HEK293 (cell line): ENCODE data around the gene CHD2.

Source experiments
- CTCF ChIA-PET: fragments of 350-600 bp; formaldehyde crosslinking; extraction: SDS; loops from one replicate; lab custom pipeline; 2021; ENCODE audit warnings: antibody characterized with exemption; lab: Yijun Ruan, JAX
- POLR2A ChIA-PET: fragments of 300-600 bp; formaldehyde crosslinking; extraction: SDS; loops from one replicate; lab custom pipeline; 2020; ENCODE audit warnings: antibody characterized with exemption, inconsistent platforms; lab: Yijun Ruan, JAX
- H3K27ac ChIP-seq: fragments of 200-500 bp; sonication (Bioruptor generic); 2 replicates; pipeline ENCODE4 v1.5.1; 2014; ENCODE audit warnings: low read depth, low read length, control low read depth, inconsistent platforms; ENCODE audit errors: extremely low read depth
- H3K36me3 ChIP-seq, 2 experiments: fragments of 200-500 bp in 1 of 2; sonication (Bioruptor generic) in 1 of 2; 1 replicate in 1 of 2; 2 replicates in 1 of 2; pipeline ENCODE4 v1.5.1; 2014 to 2017; ENCODE audit warnings: inconsistent platforms in 2 of 2, low read length in 2 of 2; ENCODE audit not compliant: control insufficient read depth in 2 of 2, insufficient read depth in 1 of 2
- H3K4me1 ChIP-seq: fragments of 200-500 bp; sonication (Bioruptor generic); 2 replicates; pipeline ENCODE4 v1.5.1; 2014; ENCODE audit warnings: mild to moderate bottlenecking, low read length, inconsistent platforms; ENCODE audit not compliant: control insufficient read depth, insufficient read depth
- H3K4me3 ChIP-seq: 2 replicates; pipeline ENCODE4 v1.5.1; 2011; ENCODE audit warnings: low read depth, mild to moderate bottlenecking, control low read depth, low read length, moderate library complexity
- H3K9me3 ChIP-seq: fragments of 200-500 bp; sonication (Bioruptor generic); 2 replicates; pipeline ENCODE4 v1.5.1; 2014; ENCODE audit warnings: low read depth, low read length, inconsistent platforms; ENCODE audit not compliant: control insufficient read depth, insufficient read depth
- PRDM1 ChIP-seq: fragments of 450-650 bp; formaldehyde crosslinking; IDR thresholded peaks from 2 replicates; pipeline ENCODE4; 2016; ENCODE audit warnings: missing biosample characterization, missing genetic modification characterization
- PRDM2 ChIP-seq: fragments of 450-650 bp; formaldehyde crosslinking; IDR thresholded peaks from 2 replicates; pipeline ENCODE4 v1.5.1; 2016; ENCODE audit warnings: missing biosample characterization, missing genetic modification characterization, borderline replicate concordance
- ZNF114 ChIP-seq: fragments of 450-650 bp; formaldehyde crosslinking; IDR thresholded peaks from 2 replicates; pipeline ENCODE4 v1.5.0; 2017; ENCODE audit warnings: missing biosample characterization, missing genetic modification characterization
- ZNF2 ChIP-seq: fragments of 450-650 bp; formaldehyde crosslinking; IDR thresholded peaks from 2 replicates; pipeline ENCODE4 v1.5.1; 2016; ENCODE audit warnings: missing biosample characterization, missing genetic modification characterization
- ZNF202 ChIP-seq: fragments of 450-650 bp; formaldehyde crosslinking; IDR thresholded peaks from 2 replicates; pipeline ENCODE4 v1.5.1; 2016; ENCODE audit warnings: missing biosample characterization, missing genetic modification characterization, borderline replicate concordance
- ZNF292 ChIP-seq: fragments of 450-650 bp; formaldehyde crosslinking; IDR thresholded peaks from 2 replicates; pipeline ENCODE4 v1.5.1; 2016; ENCODE audit warnings: low read depth, missing biosample characterization, missing genetic modification characterization, borderline replicate concordance
- ZNF324 ChIP-seq: fragments of 450-650 bp; formaldehyde crosslinking; IDR thresholded peaks from 2 replicates; pipeline ENCODE4 v1.5.1; 2016; ENCODE audit warnings: missing biosample characterization, missing genetic modification characterization
- ZNF391 ChIP-seq: fragments of 450-650 bp; formaldehyde crosslinking; IDR thresholded peaks from 2 replicates; pipeline ENCODE4 v1.5.1; 2016; ENCODE audit warnings: low read depth, missing biosample characterization, missing genetic modification characterization, borderline replicate concordance
- ZNF621 ChIP-seq: fragments of 450-650 bp; formaldehyde crosslinking; IDR thresholded peaks from 2 replicates; pipeline ENCODE4 v1.5.1; 2017; ENCODE audit warnings: missing biosample characterization, missing genetic modification characterization
- ZNF664 ChIP-seq: fragments of 450-650 bp; formaldehyde crosslinking; IDR thresholded peaks from 2 replicates; pipeline ENCODE4 v1.5.1; 2016; ENCODE audit warnings: missing biosample characterization, missing genetic modification characterization

The CHD2 gene

GRCh38 chr15:92886815-92887214 lies 13.3 kb upstream of the CHD2 start (continued):
- TF ChIP-seq PRDM2 (tag by site-specific recombination) (no peak), ZNF621 (tag by site-specific recombination) (no peak), ZNF292 (tag by site-specific recombination) (no peak)

- Histone ChIP-seq H3K27ac (peak overlapping the region; percentile 20; the same call in 1 of the 2 replicates), H3K4me1 (peaks cover 25% of the 10 kb centered on the region; the same call in 1 of the 2 replicates), H3K9me3 (no peaks in the 10 kb centered on the region), H3K36me3 (peaks cover 62 to 67% of the 10 kb centered on the region in 2 experiments), H3K4me3 (no peak overlapping the region)
- ChIA-PET POLR2A (interaction anchor here (2.4 kb wide), 2 partner anchors 12 to 78 kb away, joined by 8 to 15 read pairs; partner anchors contain the start of gene CHD2), CTCF (interaction anchor here (1.4 to 1.8 kb wide), 3 partner anchors 12 to 79 kb away, joined by 6 read pairs; partner anchors contain the start of gene CHD2)
- no peak for TF ChIP-seq ZNF202
Measured at GRCh38 chr15:92887869-92888268, 12.3 kb upstream of the CHD2 start.

GRCh38 chr15:92889390-92890107 lies 10.6 kb upstream of the CHD2 start:
- Histone ChIP-seq H3K27ac (no peak overlapping the region), H3K9me3 (no peaks in the 10 kb centered on the region), H3K4me3 (no peak overlapping the region), H3K4me1 (peaks cover 25% of the 10 kb centered on the region; the same call in 1 of the 2 replicates), H3K36me3 (peaks cover 79 to 84% of the 10 kb centered on the region in 2 experiments)
- TF ChIP-seq ZNF664 (tag by site-specific recombination) (peak; percentile 90), ZNF391 (tag by site-specific recombination) (no peak), ZNF324 (tag by site-specific recombination) (no peak)
- CTCF ChIA-PET, result interaction anchor here (0.6 to 1.8 kb wide), 6 partner anchors 8 to 93 kb away, joined by 3 to 10 read pairs (median 5); partner anchors contain the start of gene CHD2
- POLR2A ChIA-PET, result interaction anchor here (0.6 to 2.4 kb wide), 5 partner anchors 8 to 80 kb away, joined by 3 to 15 read pairs (median 8); partner anchors contain the start of gene CHD2

GRCh38 chr15:92891533-92892200 lies 8.5 kb upstream of the CHD2 start:
- Histone ChIP-seq H3K4me1 (peaks cover 16% of the 10 kb centered on the region), H3K36me3 (peaks cover 84 to 90% of the 10 kb centered on the region in 2 experiments), H3K4me3 (no peak overlapping the region), H3K9me3 (no peaks in the 10 kb centered on the region), H3K27ac (no peak overlapping the region)
- TF ChIP-seq PRDM1 (tag by site-specific recombination) (peak; percentile 52), ZNF114 (tag by site-specific recombination) (no peak), ZNF2 (no peak)
- ChIA-PET POLR2A (interaction anchor here (0.7 to 8.2 kb wide), 3 partner anchors 8 to 60 kb away, joined by 3 to 67 read pairs (median 4); partner anchors contain the start of gene CHD2), CTCF (interaction anchor here (0.6 to 0.7 kb wide), 2 partner anchors 94 to 441 kb away, joined by 3 to 4 read pairs; no protein-coding TSS in a partner anchor)
